Panc1 (cell line): ENCODE measurements around the gene USP48. TPM values are rescaled to one million over a fixed set of nuclear protein-coding genes. Genes with fewer than 3 reads are reported as not detected.

ENCODE experiments used
- ATAC-seq: fragments of 200-7000 bp; cut with Tn5 transposase; 2 replicates; pipeline ENCODE4 v1.9.1; 2020; ENCODE audit warnings: mild to moderate bottlenecking, moderate library complexity
- BruUV-seq: library from RNA; stranded (reverse); fragments of 400-500 nt; replicated peaks from 2 replicates; lab custom pipeline; 2021; lab: Mats Ljungman, UMichigan
- CTCF ChIA-PET: fragments of 300-600 bp; sonication (Branson Sonifier 250); formaldehyde crosslinking; loops from one replicate; lab custom pipeline; 2022; ENCODE audit warnings: antibody characterized with exemption; lab: Charles Lee
- POLR2A ChIA-PET: fragments of 300-600 bp; sonication (Branson Sonifier 250); formaldehyde crosslinking; loops from one replicate; lab custom pipeline; 2022; ENCODE audit warnings: antibody characterized with exemption; lab: Charles Lee
- DNase-seq: peaks from one replicate; pipeline ENCODE4 v3.0.0-alpha.2; 2010; ENCODE audit warnings: low read depth, low spot score
- H3K27ac ChIP-seq: 2 replicates; pipeline ENCODE4 v1.5.1; 2011; ENCODE audit warnings: mild to moderate bottlenecking, low read length, inconsistent platforms
- H3K27me3 ChIP-seq: fragments of 200-500 bp; sonication (Bioruptor generic); 2 replicates; pipeline ENCODE4 v1.6.0; 2014; ENCODE audit warnings: low read length, inconsistent platforms; ENCODE audit not compliant: control insufficient read depth, insufficient read depth
- H3K36me3 ChIP-seq: fragments of 200-500 bp; sonication (Bioruptor generic); 2 replicates; pipeline ENCODE4 v1.5.1; 2014; ENCODE audit warnings: inconsistent platforms, mild to moderate bottlenecking, low read length, moderate library complexity; ENCODE audit not compliant: control insufficient read depth, insufficient read depth
- H3K4me1 ChIP-seq: 2 replicates; pipeline ENCODE4 v1.5.1; 2011; ENCODE audit warnings: inconsistent platforms, mild to moderate bottlenecking, low read length, moderate library complexity; ENCODE audit not compliant: control insufficient read depth, insufficient read depth
- H3K4me3 ChIP-seq, 2 experiments: 2 replicates each; pipeline ENCODE4 v1.5.1; 2011 to 2012; ENCODE audit warnings: low read depth in 2 of 2, low read length in 2 of 2, mild to moderate bottlenecking in 2 of 2, inconsistent platforms in 1 of 2, moderate library complexity in 1 of 2
- H3K9me3 ChIP-seq: fragments of 200-500 bp; sonication (Bioruptor generic); 2 replicates; pipeline ENCODE4 v1.5.1; 2014; ENCODE audit warnings: low read depth, mild to moderate bottlenecking, inconsistent platforms, low read length, moderate library complexity; ENCODE audit not compliant: control insufficient read depth, insufficient read depth
- CTCF ChIP-seq: fragments of 450-650 bp; IDR thresholded peaks from 2 replicates; pipeline ENCODE4 v1.5.1; 2017; ENCODE audit warnings: mild to moderate bottlenecking
- POLR2AphosphoS5 ChIP-seq: IDR thresholded peaks from 2 replicates; pipeline ENCODE4 v1.6.1; 2012; ENCODE audit warnings: mild to moderate bottlenecking, low read depth, low read length, moderate library complexity
- REST ChIP-seq, 2 experiments: IDR thresholded peaks; 2 replicates each; pipeline ENCODE4 v1.6.1; 2011 to 2012; ENCODE audit warnings: low read depth in 2 of 2, control low read depth in 1 of 2, low read length in 1 of 2, mild to moderate bottlenecking in 1 of 2, moderate library complexity in 1 of 2; ENCODE audit not compliant: insufficient read depth in 1 of 2
- SIN3A ChIP-seq: IDR thresholded peaks from 2 replicates; pipeline ENCODE4 v1.6.1; 2012; ENCODE audit warnings: low read depth, mild to moderate bottlenecking, low read length, moderate library complexity, borderline replicate concordance; ENCODE audit not compliant: insufficient read depth
- TCF7L2 ChIP-seq: IDR thresholded peaks from 2 replicates; pipeline ENCODE4 v1.6.1; 2011; ENCODE audit warnings: mild to moderate bottlenecking, low read depth, low read length, inconsistent platforms
- in situ Hi-C: cut with HindIII; loops from 2 replicates; pipeline ENCODE4 v1.10.0; 2016; ENCODE audit warnings: low sequenced_read_pairs, low pct_unique_long_range_greater_than_20kb
- intact Hi-C: fragments of 100-400 bp; cut with micrococcal nuclease; formaldehyde crosslinking; loops from one replicate; pipeline ENCODE4 v1.10.0; 2022; ENCODE audit not compliant: unreplicated experiment
- total RNA-seq: library from RNA; stranded (reverse); gene quantifications from one replicate; pipeline ENCODE4 v1.2.1, GENCODE V29; 2021; ENCODE audit not compliant: unreplicated experiment

Gene USP48
- total RNA-seq, 1 experiment from 2014 or later = 71.6 TPM

GRCh38 chr1:21705303-21705980 lies 77.5 kb downstream of the USP48 start:
- H3K4me3 ChIP-seq = no peak overlapping the region
- DNase-seq = no peak
- intact Hi-C loops = no loop called here
- peaks cover 16% of the 10 kb centered on the region; the same call in 1 of the 2 replicates for H3K36me3 ChIP-seq
- ChIA-PET CTCF (interaction anchor here (0.5 kb wide), 1 partner anchor 81 kb away, joined by 7 read pairs; no protein-coding TSS in a partner anchor), POLR2A (no interaction called here)
- ATAC-seq = no peak
- BruUV-seq = no TSS peak
- in situ Hi-C loops = no loop called here
- H3K27ac ChIP-seq = no peak overlapping the region
- no peaks in the 10 kb centered on the region for H3K27me3 ChIP-seq
- H3K4me1 ChIP-seq = no peaks in the 10 kb centered on the region
- no peaks in the 10 kb centered on the region for H3K9me3 ChIP-seq
- TF ChIP-seq REST (IDR thresholded peaks at IDR 0.05; ENCODE audit: insufficient read depth in 1 of 2, low read depth in 2 of 2, low read length in 1 of 2) (no peak), POLR2AphosphoS5 (no peak)

- no peak for DNase-seq
- H3K36me3 ChIP-seq = peaks cover 16% of the 10 kb centered on the region; the same call in 1 of the 2 replicates
Measured at GRCh38 chr1:21704145-21704544, 78.8 kb downstream of the USP48 start.

More at GRCh38 chr1:21704145-21704544, 78.8 kb downstream of the USP48 start:
- Histone ChIP-seq H3K4me3 (no peak overlapping the region), H3K9me3 (no peaks in the 10 kb centered on the region), H3K27me3 (no peaks in the 10 kb centered on the region), H3K4me1 (no peaks in the 10 kb centered on the region), H3K27ac (no peak overlapping the region)
- intact Hi-C loops = no loop called here
- ChIA-PET POLR2A (interaction anchor here (0.5 kb wide), 1 partner anchor 90 kb away, joined by 5 read pairs; no protein-coding TSS in a partner anchor), CTCF (interaction anchor here (0.6 to 0.7 kb wide), 2 partner anchors 48 to 296 kb away, joined by 4 to 6 read pairs; no protein-coding TSS in a partner anchor)
- ATAC-seq = no peak
- in situ Hi-C loops = no loop called here
- TF ChIP-seq POLR2AphosphoS5 = no peak
- TF ChIP-seq TCF7L2 = no peak
- TF ChIP-seq REST (IDR thresholded peaks at IDR 0.05; ENCODE audit: insufficient read depth in 1 of 2, low read depth in 2 of 2, low read length in 1 of 2) = no peak
- no peak for TF ChIP-seq SIN3A
- TF ChIP-seq CTCF = no peak
- no TSS peak for BruUV-seq
